ENCODE data around the gene TBCK. TPM values are rescaled to one million over a fixed set of nuclear protein-coding genes. Genes with fewer than 3 reads are reported as not detected.
"Not testable (repeated sequence)": the region's sequence is repeated elsewhere in the genome, so short reads cannot be mapped to it uniquely, and the experiment has no call there.

TBCK gene
- total RNA-seq, 1 donor from 2014 or later = 64.5 TPM

- not testable (repeated sequence) for DNase-seq (ENCODE audit: low spot score)
Observed at GRCh38 chr4:106213291-106213690, 102.7 kb downstream of the TBCK start.

GRCh38 chr4:106210021-106210420, 106.0 kb downstream of the TBCK start:
- no peak for DNase-seq (ENCODE audit: low spot score)

GRCh38 chr4:106208481-106209460, 107.2 kb downstream of the TBCK start:
- DNase-seq (ENCODE audit: low spot score) = no peak

- no peak for DNase-seq (ENCODE audit: low spot score)
Observed at GRCh38 chr4:106201373-106201772, 114.6 kb downstream of the TBCK start.

GRCh38 chr4:106195435-106195950, 120.5 kb downstream of the TBCK start:
- DNase-seq (ENCODE audit: low spot score) = no peak

GRCh38 chr4:106194801-106195200, 121.2 kb downstream of the TBCK start:
- no peak for DNase-seq (ENCODE audit: low spot score)

GRCh38 chr4:106192131-106192530, 123.9 kb downstream of the TBCK start:
- no peak for DNase-seq (ENCODE audit: low spot score)

GRCh38 chr4:106186201-106186600, 129.8 kb downstream of the TBCK start:
- no peak for DNase-seq (ENCODE audit: low spot score)

GRCh38 chr4:106183551-106183950, 132.5 kb downstream of the TBCK start:
- DNase-seq (ENCODE audit: low spot score) = no peak

- no peak for DNase-seq (ENCODE audit: low spot score)
Observed at GRCh38 chr4:106172861-106173260, 143.1 kb downstream of the TBCK start.

GRCh38 chr4:106165351-106166010, 150.5 kb downstream of the TBCK start:
- DNase-seq (ENCODE audit: low spot score) = no peak

GRCh38 chr4:106162278-106162677, 153.7 kb downstream of the TBCK start:
- no peak for DNase-seq (ENCODE audit: low spot score)

- DNase-seq (ENCODE audit: low spot score) = no peak
Observed at GRCh38 chr4:106160560-106160959, 155.4 kb downstream of the TBCK start.

- DNase-seq (ENCODE audit: low spot score) = no peak
Observed at GRCh38 chr4:106149911-106150310, 166.1 kb downstream of the TBCK start.

GRCh38 chr4:106149026-106149425, 167.0 kb downstream of the TBCK start:
- no peak for DNase-seq (ENCODE audit: low spot score)

GRCh38 chr4:106142616-106143127, 173.3 kb downstream of the TBCK start:
- no peak for DNase-seq (ENCODE audit: low spot score)

GRCh38 chr4:106140601-106141000, 175.4 kb downstream of the TBCK start:
- DNase-seq (ENCODE audit: low spot score) = no peak

GRCh38 chr4:106136777-106137331, 179.2 kb downstream of the TBCK start:
- no peak for DNase-seq (ENCODE audit: low spot score)

GRCh38 chr4:106132045-106132444, 184.0 kb downstream of the TBCK start:
- DNase-seq (ENCODE audit: low spot score) = no peak

GRCh38 chr4:106126062-106126461, 189.9 kb downstream of the TBCK start:
- DNase-seq (ENCODE audit: low spot score) = no peak

- not testable (repeated sequence) for DNase-seq (ENCODE audit: low spot score)
Observed at GRCh38 chr4:106119949-106120555, 196.0 kb downstream of the TBCK start.

- no peak for DNase-seq (ENCODE audit: low spot score)
Observed at GRCh38 chr4:106116025-106116424, 200.0 kb downstream of the TBCK start.

Data from ureter (tissue), 1 donor.